Measurements from ENCODE around the gene CASK. TPM values are rescaled to one million over a fixed set of nuclear protein-coding genes. Genes with fewer than 3 reads are reported as not detected.

Gene CASK
- total and polyA plus RNA-seq, 9 of the 15 experiments (the other 6 are each of a cell fraction or from before 2014, with no cell fraction given): 1.3 to 7.4 (median 5.2) TPM

GRCh38 chrX:41655631-41656030, 267.7 kb downstream of the CASK start:
- ChIA-PET POLR2A (no interaction called here), CTCF (ENCODE audit: low intra/inter-chr PET ratio) (no interaction called here)
- TF ChIP-seq STAT6 (CRISPR knock-in tag; IDR thresholded peaks at IDR 0.05): no peak
- TF ChIP-seq BACH1 (tag; IDR thresholded peaks at IDR 0.05): no peak
- TF ChIP-seq SMARCB1 (IDR thresholded peaks at IDR 0.05; ENCODE audit: insufficient read length, low read depth): no peak
- no peak for TF ChIP-seq E2F3 (CRISPR knock-in tag; IDR thresholded peaks at IDR 0.05)
- no peak for TF ChIP-seq HNRNPH1 (optimal IDR thresholded peaks at IDR 0.05; ENCODE audit: low read depth, low read length)
- TF ChIP-seq POLR2AphosphoS2 (IDR thresholded peaks at IDR 0.05; ENCODE audit: low read length): no peak
- no peak for TF ChIP-seq ZNF764 (CRISPR knock-in tag; IDR thresholded peaks at IDR 0.05; ENCODE audit: low read depth)
- no peak for TF ChIP-seq ZNF583 (CRISPR knock-in tag; IDR thresholded peaks at IDR 0.05)
- TF ChIP-seq TAF1 (IDR thresholded peaks at IDR 0.05; ENCODE audit: control insufficient read depth, extremely low read depth, insufficient read depth, low read length, severe bottlenecking): no peak
- no peak for TF ChIP-seq MYNN (IDR thresholded peaks at IDR 0.05)
- no peak for TF ChIP-seq MYNN (CRISPR knock-in tag; IDR thresholded peaks at IDR 0.05)
- no peak for TF ChIP-seq STAG1 (CRISPR knock-in tag; IDR thresholded peaks at IDR 0.05; ENCODE audit: borderline replicate concordance)
- TF ChIP-seq PHF21A (IDR thresholded peaks at IDR 0.05; ENCODE audit: borderline replicate concordance, low read depth): no peak
- no peak for TF ChIP-seq MECOM (CRISPR knock-in tag; IDR thresholded peaks at IDR 0.05)
- no peak for TF ChIP-seq BDP1 (IDR thresholded peaks at IDR 0.05; ENCODE audit: insufficient read depth, insufficient read length)
- TF ChIP-seq ZNF212 (CRISPR knock-in tag; IDR thresholded peaks at IDR 0.05): no peak
- TF ChIP-seq NFRKB (IDR thresholded peaks at IDR 0.05; ENCODE audit: low read depth): no peak
- DNase-seq (ENCODE audit: extremely low read depth in 1 of 4, low spot score in 3 of 4): no peak
- H4K20me1 ChIP-seq (replicated peaks; ENCODE audit: control insufficient read depth, insufficient read depth, low read length): no peaks in the 10 kb centered on the region
- H2AFZ ChIP-seq (ENCODE audit: low read depth, low read length): no peak overlapping the region
- no peak overlapping the region for H3K4me3 ChIP-seq
- no peaks in the 10 kb centered on the region for H3K79me2 ChIP-seq (ENCODE audit: control insufficient read depth, insufficient read depth, low read length)
- no peak overlapping the region for H3K27ac ChIP-seq (ENCODE audit: extremely low read depth, low read depth, low read length)
- in situ Hi-C loops (cut with MboI): no loop called here
- no peak for FAIRE-seq
- no peaks in the 10 kb centered on the region for H3K9me3 ChIP-seq (replicated peaks; ENCODE audit: control insufficient read depth, insufficient read depth, low read depth, low read length)
- H3K36me3 ChIP-seq (ENCODE audit: control insufficient read depth, insufficient read depth, low read length): no peaks in the 10 kb centered on the region
- BruUV-seq (replicated peaks): no TSS peak
- H3K9ac ChIP-seq (ENCODE audit: insufficient read depth in 1 of 2, low read depth in 2 of 2, low read length in 2 of 2): no peak overlapping the region
- intact Hi-C loops (cut with micrococcal nuclease): no loop called here
- no peak overlapping the region for H3K4me2 ChIP-seq (ENCODE audit: insufficient read depth, low read length)
- no peak for ATAC-seq
- WGBS (ENCODE audit: insufficient coverage, low coverage, missing lambda C conversion rate): 20% methylated on average over 3 of the region's 4 CpGs
- H3K27me3 ChIP-seq (ENCODE audit: control insufficient read depth in 2 of 2, insufficient read depth in 2 of 2, low read length in 2 of 2): no peaks in the 10 kb centered on the region
- no peaks in the 10 kb centered on the region for H3K4me1 ChIP-seq (replicated peaks in 1 of 2; ENCODE audit: control insufficient read depth in 2 of 2, insufficient read depth in 2 of 2, low read length in 2 of 2)
- no peaks in the 10 kb centered on the region for H3K9me1 ChIP-seq (ENCODE audit: control insufficient read depth, insufficient read depth, low read length)
